Muscle of leg (tissue), 11 donors: ENCODE results near the gene KIF2A. TPM values are rescaled to one million over a fixed set of nuclear protein-coding genes. Genes with fewer than 3 reads are reported as not detected.

Experiments
- DNase-seq: peaks from one replicate; pipeline ENCODE4 v3.0.0; 2013
- H3K27ac ChIP-seq: one replicate; pipeline ENCODE4 v1.5.1; 2013; ENCODE audit warnings: mild to moderate bottlenecking, low read length, control low read depth
- H3K27me3 ChIP-seq: one replicate; pipeline ENCODE4 v1.6.1; 2013; ENCODE audit warnings: low read length; ENCODE audit not compliant: control insufficient read depth, insufficient read depth
- H3K36me3 ChIP-seq: one replicate; pipeline ENCODE4 v1.6.1; 2013; ENCODE audit warnings: low read length; ENCODE audit not compliant: control insufficient read depth, insufficient read depth
- H3K4me1 ChIP-seq: one replicate; pipeline ENCODE4 v1.6.1; 2013; ENCODE audit warnings: low read length; ENCODE audit not compliant: control insufficient read depth, insufficient read depth
- H3K4me3 ChIP-seq: one replicate; pipeline ENCODE4 v1.5.1; 2013; ENCODE audit warnings: low read length, control low read depth
- H3K9me3 ChIP-seq: replicated peaks from 2 replicates; pipeline ENCODE4 v1.6.1; 2013; ENCODE audit warnings: low read depth, low read length; ENCODE audit not compliant: control insufficient read depth
- WGBS: methylation state at CpG from one replicate; pipeline ENCODE4 v1.1.5; 2013; ENCODE audit warnings: missing lambda C conversion rate; ENCODE audit not compliant: insufficient coverage; 5-methylcytosine and 5-hydroxymethylcytosine counted together
- polyA plus RNA-seq, 8 donors: library from polyadenylated mRNA; unstranded; fragments of 120-200 nt; gene quantifications; one replicate each; pipeline versions ENCODE4 v1.2.1 to v1.2.3, GENCODE V29; 2013; ENCODE audit warnings: inconsistent platforms in 1 of 8, low replicate concordance in 1 of 8; ENCODE audit not compliant: insufficient read length in 8 of 8, insufficient read depth in 1 of 8
- total RNA-seq: library from RNA; stranded (reverse); fragments of 120-200 nt; gene quantifications from one replicate; pipeline ENCODE4 v1.2.4, GENCODE V29; 2013

Gene KIF2A
- total and polyA plus RNA-seq, 9 donors, result 20.9 to 41.9 (median 36.7) TPM

- Histone ChIP-seq H3K36me3 (no peaks in the 10 kb centered on the region), H3K27ac (no peak overlapping the region), H3K9me3 (no peaks in the 10 kb centered on the region), H3K4me3 (no peak overlapping the region), H3K27me3 (no peaks in the 10 kb centered on the region), H3K4me1 (peaks cover 2% of the 10 kb centered on the region)
- DNase-seq, result no peak
- 80% methylated on average over 1 of the region's 1 CpG for WGBS
Observed at GRCh38 chr5:62271370-62271769, 34.6 kb upstream of the KIF2A start.

- Histone ChIP-seq H3K27ac (no peak overlapping the region), H3K9me3 (no peaks in the 10 kb centered on the region), H3K4me1 (no peaks in the 10 kb centered on the region), H3K36me3 (no peaks in the 10 kb centered on the region), H3K27me3 (no peaks in the 10 kb centered on the region), H3K4me3 (no peak overlapping the region)
- DNase-seq, result no peak
- WGBS, result 67% methylated on average over 3 of the region's 3 CpGs
Observed at GRCh38 chr5:62271870-62272269, 34.1 kb upstream of the KIF2A start.

- Histone ChIP-seq H3K27ac (no peak overlapping the region), H3K27me3 (no peaks in the 10 kb centered on the region), H3K4me1 (no peaks in the 10 kb centered on the region), H3K9me3 (no peaks in the 10 kb centered on the region), H3K36me3 (no peaks in the 10 kb centered on the region), H3K4me3 (no peak overlapping the region)
- 76% methylated on average over 3 of the region's 3 CpGs for WGBS
- no peak for DNase-seq
Observed at GRCh38 chr5:62273687-62274086, 32.3 kb upstream of the KIF2A start.

GRCh38 chr5:62275581-62275980 lies 30.4 kb upstream of the KIF2A start:
- Histone ChIP-seq H3K4me1 (no peaks in the 10 kb centered on the region), H3K36me3 (no peaks in the 10 kb centered on the region), H3K27ac (no peak overlapping the region), H3K9me3 (no peaks in the 10 kb centered on the region), H3K27me3 (no peaks in the 10 kb centered on the region), H3K4me3 (no peak overlapping the region)
- no CpG with 5 or more reads among the region's 1 CpG for WGBS
- no peak for DNase-seq

- Histone ChIP-seq H3K36me3 (no peaks in the 10 kb centered on the region), H3K4me1 (no peaks in the 10 kb centered on the region), H3K4me3 (no peak overlapping the region), H3K27ac (no peak overlapping the region), H3K27me3 (no peaks in the 10 kb centered on the region), H3K9me3 (no peaks in the 10 kb centered on the region)
- no CpG with 5 or more reads among the region's 3 CpGs for WGBS
- no peak for DNase-seq
Observed at GRCh38 chr5:62281411-62281810, 24.6 kb upstream of the KIF2A start.

DNA sequence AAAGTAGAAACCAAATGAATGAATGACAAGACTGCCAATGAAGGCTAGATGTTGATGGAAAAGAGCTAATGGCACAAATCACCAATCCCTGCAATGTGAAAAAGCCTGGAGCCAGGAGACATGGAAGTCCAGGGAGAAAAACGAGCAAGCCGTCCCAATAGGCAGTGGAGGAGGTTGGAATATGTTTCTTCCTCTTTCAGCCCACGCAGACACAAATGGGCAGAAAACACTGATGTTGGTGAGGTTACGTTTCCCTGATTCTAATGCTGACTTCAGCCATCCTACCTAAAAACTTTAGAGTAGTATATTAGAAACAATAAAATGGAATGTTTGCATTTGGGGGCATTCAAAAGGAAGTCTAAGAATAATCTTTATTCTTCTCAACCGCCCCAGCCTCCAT lies 23.9 kb upstream of the KIF2A start:
- DNase-seq, result no peak
- Histone ChIP-seq H3K36me3 (no peaks in the 10 kb centered on the region), H3K27ac (no peak overlapping the region), H3K4me3 (no peak overlapping the region), H3K4me1 (no peaks in the 10 kb centered on the region), H3K27me3 (no peaks in the 10 kb centered on the region), H3K9me3 (no peaks in the 10 kb centered on the region)
- no CpG with 5 or more reads among the region's 5 CpGs for WGBS

- no peaks in the 10 kb centered on the region for H3K36me3 ChIP-seq
- DNase-seq, result no peak
Observed at GRCh38 chr5:62283005-62283404, 23.0 kb upstream of the KIF2A start.

GRCh38 chr5:62283861-62284260 lies 22.1 kb upstream of the KIF2A start:
- DNase-seq, result no peak
- Histone ChIP-seq H3K27me3 (no peaks in the 10 kb centered on the region), H3K4me3 (no peak overlapping the region), H3K36me3 (no peaks in the 10 kb centered on the region), H3K4me1 (no peaks in the 10 kb centered on the region), H3K9me3 (no peaks in the 10 kb centered on the region), H3K27ac (no peak overlapping the region)
- WGBS, result no CpG with 5 or more reads among the region's 2 CpGs

More at GRCh38 chr5:62283005-62283404, 23.0 kb upstream of the KIF2A start:
- H3K27ac ChIP-seq, result no peak overlapping the region
- no peak overlapping the region for H3K4me3 ChIP-seq
- no peaks in the 10 kb centered on the region for H3K9me3 ChIP-seq
- H3K4me1 ChIP-seq, result no peaks in the 10 kb centered on the region
- no peaks in the 10 kb centered on the region for H3K27me3 ChIP-seq

DNA sequence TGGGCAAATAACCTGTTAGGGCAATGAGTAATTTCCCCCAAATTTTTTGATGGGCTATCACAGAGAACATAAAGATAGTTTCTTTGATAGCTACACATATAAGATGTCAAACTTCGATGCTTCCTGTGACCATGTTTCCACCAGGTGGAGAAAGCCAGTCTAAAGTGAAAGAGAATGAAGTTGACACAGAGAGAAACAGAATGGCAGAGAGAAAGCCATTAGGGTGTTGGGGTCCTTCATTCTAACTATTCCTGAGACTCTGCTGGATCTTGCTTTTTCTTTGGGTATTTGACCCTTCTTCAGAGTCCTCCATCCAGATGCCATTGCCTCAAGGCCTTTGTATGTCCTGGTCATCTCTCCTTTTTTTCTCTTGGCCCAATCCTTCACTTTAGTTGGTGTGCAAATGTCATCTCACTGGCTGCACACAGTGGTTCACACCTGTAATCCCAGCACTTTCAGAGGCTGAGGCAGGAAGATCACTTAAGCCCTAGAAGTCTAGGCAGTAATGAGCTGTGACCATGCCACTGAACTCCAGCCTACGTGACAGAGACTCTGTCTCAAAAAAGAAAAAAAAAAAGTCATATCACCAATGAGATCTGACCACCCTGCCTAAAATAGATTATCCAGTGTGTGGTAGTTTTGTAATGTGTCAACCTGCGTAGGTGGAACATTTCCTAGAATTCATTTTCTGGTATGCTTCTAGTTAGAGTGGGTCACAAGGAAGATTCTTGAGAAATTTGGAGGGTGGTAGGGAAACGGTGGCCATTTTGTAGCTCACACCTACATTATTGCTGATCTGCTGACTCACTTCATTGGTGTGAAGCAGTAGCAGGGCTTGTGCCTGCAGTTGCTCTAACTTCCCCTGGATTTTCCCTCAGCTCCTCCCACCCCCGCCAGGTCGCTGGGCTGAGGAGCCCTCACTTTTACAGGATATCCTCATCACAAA lies 20.8 kb upstream of the KIF2A start:
- H3K27ac ChIP-seq, result no peak overlapping the region
- no CpG with 5 or more reads among the region's 6 CpGs for whole genome bisulfite sequencing
- no peak for DNase-seq
- H3K36me3 ChIP-seq, result no peaks in the 10 kb centered on the region
- no peaks in the 10 kb centered on the region for H3K9me3 ChIP-seq
- H3K27me3 ChIP-seq, result no peaks in the 10 kb centered on the region
- no peak overlapping the region for H3K4me3 ChIP-seq
- H3K4me1 ChIP-seq, result no peaks in the 10 kb centered on the region

DNA sequence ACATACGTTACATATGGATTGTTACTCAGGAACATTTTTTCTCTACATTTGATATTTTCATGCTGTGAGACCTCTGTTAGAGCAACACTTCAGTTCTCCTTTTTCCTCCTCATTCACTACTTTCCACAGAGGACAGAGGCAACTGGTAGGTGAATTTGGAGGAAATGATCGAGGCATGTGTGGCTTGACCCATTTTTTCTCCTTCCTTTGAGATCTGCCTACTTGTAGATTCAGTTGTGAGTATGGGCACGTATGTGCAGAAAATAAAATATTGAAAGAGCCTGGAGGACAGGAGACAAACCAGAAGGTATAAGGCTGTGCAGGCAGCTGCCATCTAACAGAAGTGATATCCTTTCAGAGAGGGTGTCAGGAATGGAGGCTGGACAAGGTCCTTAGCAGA lies 19.2 kb upstream of the KIF2A start:
- Histone ChIP-seq H3K4me1 (no peaks in the 10 kb centered on the region), H3K27ac (no peak overlapping the region), H3K27me3 (no peaks in the 10 kb centered on the region), H3K4me3 (no peak overlapping the region), H3K36me3 (no peaks in the 10 kb centered on the region), H3K9me3 (no peaks in the 10 kb centered on the region)
- DNase-seq, result no peak
- WGBS, result 100% methylated on average over 1 of the region's 3 CpGs
